BLaER1 treated with 17β-estradiol and CSF1 and Interleukin-3, amounts not matched to agents 10 nM and 100 nM (cell line): ENCODE measurements around the gene PNPLA7.

Source experiments
- H3K27ac ChIP-seq, 11 experiments: shearing (Covaris generic); formaldehyde crosslinking; 2 replicates each; pipeline ENCODE4 v1.8.1; 2022
- H3K27me3 ChIP-seq, 11 experiments: shearing (Covaris generic); formaldehyde crosslinking; 2 replicates each; pipeline ENCODE4 v1.8.1; 2022
- H3K36me3 ChIP-seq, 11 experiments: shearing (Covaris generic); formaldehyde crosslinking; 2 replicates each; pipeline ENCODE4 v1.8.1; 2022
- H3K4me1 ChIP-seq, 10 experiments: shearing (Covaris generic); formaldehyde crosslinking; 2 replicates each; pipeline ENCODE4 v1.8.1; 2022
- H3K4me2 ChIP-seq, 11 experiments: shearing (Covaris generic); formaldehyde crosslinking; 2 replicates each; pipeline ENCODE4 v1.8.1; 2022
- H3K4me3 ChIP-seq, 10 experiments: shearing (Covaris generic); formaldehyde crosslinking; 2 replicates each; pipeline ENCODE4 v1.8.1; 2022
- H3K9ac ChIP-seq, 11 experiments: shearing (Covaris generic); formaldehyde crosslinking; 2 replicates each; pipeline ENCODE4 v1.8.1; 2022
- H3K9me3 ChIP-seq, 11 experiments: shearing (Covaris generic); formaldehyde crosslinking; replicated peaks in 1 of 11; 2 replicates each; pipeline ENCODE4 v1.8.1; 2022
- H4K20me1 ChIP-seq, 11 experiments: shearing (Covaris generic); formaldehyde crosslinking; 2 replicates each; pipeline ENCODE4 v1.8.1; 2022
- Cebpa-rat ChIP-seq, 11 experiments: shearing (Covaris generic); IDR thresholded peaks; 2 replicates each; pipeline ENCODE4 v1.8.1; 2022

PNPLA7 gene

DNA sequence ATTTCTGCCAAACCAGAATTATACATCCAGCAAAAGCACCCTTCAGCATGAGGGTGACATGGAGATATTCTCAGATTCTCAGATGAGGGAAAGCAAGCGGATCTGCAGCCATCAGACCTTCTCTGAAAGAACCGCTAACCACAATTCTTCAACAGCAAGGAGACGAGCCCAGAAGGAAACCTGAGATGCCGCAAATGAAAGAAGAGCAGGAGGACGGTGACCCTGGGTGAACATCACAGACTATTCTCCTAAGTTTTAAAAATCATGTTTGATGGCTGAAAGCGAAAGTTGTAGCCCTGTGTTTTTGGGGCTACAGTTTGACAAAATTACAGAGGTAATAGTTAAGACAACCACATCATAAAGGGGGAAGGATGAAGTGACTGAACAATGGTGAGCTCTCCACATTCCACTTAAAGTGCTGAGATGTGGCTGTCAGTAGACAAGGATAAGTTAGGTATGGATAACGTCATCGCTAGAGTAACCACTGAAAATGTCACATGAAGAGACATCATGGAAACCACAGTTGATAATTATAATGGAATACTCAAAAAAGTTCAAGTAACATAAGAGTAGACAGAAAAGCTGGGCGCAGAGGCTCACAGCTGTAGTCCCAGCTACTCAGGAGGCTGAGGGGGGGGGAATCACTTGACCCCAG lies 59.5 kb downstream of the PNPLA7 start:
- Histone ChIP-seq H3K4me3 (no peak overlapping the region), H3K36me3 (no peaks in the 10 kb centered on the region; a peak in 1 of 22 replicates), H3K9me3 (peaks cover 0 to 17% (median 5%) of the 10 kb centered on the region in 11 experiments; a peak in 9 of 22 replicates), H4K20me1 (0 out of 22 replicates have a peak, but pooled peaks cover 0 to 5% (median 0%) of the 10 kb centered on the region in 11 experiments), H3K27me3 (no peaks in the 10 kb centered on the region), H3K9ac (no peak overlapping the region; a peak in 1 of 22 replicates), H3K27ac (no peak overlapping the region), H3K4me2 (peak overlapping the region in 7 of 11 experiments; percentile 3 to 53 (median 6); a peak in 9 of 22 replicates), H3K4me1 (peaks cover 19 to 51% (median 41%) of the 10 kb centered on the region in 10 experiments)
- no peak for TF ChIP-seq Cebpa-rat (IDR thresholded peaks at IDR 0.05)

DNA sequence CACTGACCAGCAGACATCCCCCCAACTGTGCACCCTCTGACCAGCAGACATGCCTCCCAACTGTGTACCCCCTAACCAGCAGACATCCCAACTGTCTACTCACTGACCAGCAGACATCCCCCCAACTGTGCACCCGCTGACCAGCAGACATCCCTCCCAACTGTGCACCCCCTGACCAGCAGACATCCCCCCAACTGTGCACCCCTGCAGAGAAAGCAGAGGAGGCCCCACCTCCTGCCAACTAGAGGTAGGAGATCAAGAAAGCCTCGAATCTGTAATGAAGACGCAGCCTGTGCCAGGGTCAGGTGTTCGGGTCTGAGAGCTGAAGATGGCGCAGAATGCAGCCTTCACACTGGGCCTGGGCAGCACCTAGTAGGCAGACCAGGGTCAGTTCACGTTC lies 61.3 kb downstream of the PNPLA7 start:
- no peak for TF ChIP-seq Cebpa-rat (IDR thresholded peaks at IDR 0.05)
- Histone ChIP-seq H3K4me2 (0 out of 22 replicates have a peak overlapping the region, but pooled peaks of 1 of the 11 experiments have one; percentile 53), H3K9ac (no peak overlapping the region)

DNA sequence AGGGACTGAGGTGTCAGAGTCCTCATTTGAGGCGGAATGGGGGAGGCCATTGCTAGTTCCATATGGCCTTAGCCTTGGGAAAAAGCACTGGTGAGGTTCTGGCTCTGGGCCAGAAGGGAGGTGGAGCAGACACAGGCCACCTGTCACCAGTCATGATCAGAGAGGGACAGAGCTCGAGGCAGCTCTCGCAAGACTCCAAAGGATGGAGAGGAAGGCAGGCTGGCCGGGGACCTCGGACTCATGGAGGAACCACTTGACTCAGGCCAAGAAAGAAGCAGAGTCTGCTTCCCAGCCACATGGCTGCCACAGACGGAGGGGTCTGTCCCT lies 61.9 kb downstream of the PNPLA7 start:
- H3K9me3 ChIP-seq: peaks cover 0 to 4% (median under 1%) of the 10 kb centered on the region in 11 experiments; a peak in 9 of 22 replicates
- no peak overlapping the region for H3K9ac ChIP-seq
- no peaks in the 10 kb centered on the region; a peak in 1 of 22 replicates for H3K36me3 ChIP-seq
- TF ChIP-seq Cebpa-rat (IDR thresholded peaks at IDR 0.05): no peak
- no peak overlapping the region for H3K4me3 ChIP-seq
- H3K4me2 ChIP-seq: peak overlapping the region in 7 of 11 experiments; percentile 21 to 54 (median 43); a peak in 11 of 22 replicates
- H3K27me3 ChIP-seq: no peaks in the 10 kb centered on the region
- peaks cover 4 to 59% (median 34%) of the 10 kb centered on the region in 10 experiments for H3K4me1 ChIP-seq
- no peak overlapping the region for H3K27ac ChIP-seq
- 0 out of 22 replicates have a peak, but pooled peaks cover 0 to 5% (median 0%) of the 10 kb centered on the region in 11 experiments for H4K20me1 ChIP-seq

More for the DNA sequence above, 61.3 kb downstream of the PNPLA7 start:
- Histone ChIP-seq H3K36me3 (no peaks in the 10 kb centered on the region; a peak in 1 of 22 replicates), H3K9me3 (peaks cover 0 to 10% (median 5%) of the 10 kb centered on the region in 11 experiments; a peak in 9 of 22 replicates), H4K20me1 (0 out of 22 replicates have a peak, but pooled peaks cover 0 to 5% (median 0%) of the 10 kb centered on the region in 11 experiments), H3K4me3 (no peak overlapping the region), H3K4me1 (peaks cover 9 to 59% (median 37%) of the 10 kb centered on the region in 10 experiments), H3K27me3 (no peaks in the 10 kb centered on the region), H3K27ac (no peak overlapping the region)

DNA sequence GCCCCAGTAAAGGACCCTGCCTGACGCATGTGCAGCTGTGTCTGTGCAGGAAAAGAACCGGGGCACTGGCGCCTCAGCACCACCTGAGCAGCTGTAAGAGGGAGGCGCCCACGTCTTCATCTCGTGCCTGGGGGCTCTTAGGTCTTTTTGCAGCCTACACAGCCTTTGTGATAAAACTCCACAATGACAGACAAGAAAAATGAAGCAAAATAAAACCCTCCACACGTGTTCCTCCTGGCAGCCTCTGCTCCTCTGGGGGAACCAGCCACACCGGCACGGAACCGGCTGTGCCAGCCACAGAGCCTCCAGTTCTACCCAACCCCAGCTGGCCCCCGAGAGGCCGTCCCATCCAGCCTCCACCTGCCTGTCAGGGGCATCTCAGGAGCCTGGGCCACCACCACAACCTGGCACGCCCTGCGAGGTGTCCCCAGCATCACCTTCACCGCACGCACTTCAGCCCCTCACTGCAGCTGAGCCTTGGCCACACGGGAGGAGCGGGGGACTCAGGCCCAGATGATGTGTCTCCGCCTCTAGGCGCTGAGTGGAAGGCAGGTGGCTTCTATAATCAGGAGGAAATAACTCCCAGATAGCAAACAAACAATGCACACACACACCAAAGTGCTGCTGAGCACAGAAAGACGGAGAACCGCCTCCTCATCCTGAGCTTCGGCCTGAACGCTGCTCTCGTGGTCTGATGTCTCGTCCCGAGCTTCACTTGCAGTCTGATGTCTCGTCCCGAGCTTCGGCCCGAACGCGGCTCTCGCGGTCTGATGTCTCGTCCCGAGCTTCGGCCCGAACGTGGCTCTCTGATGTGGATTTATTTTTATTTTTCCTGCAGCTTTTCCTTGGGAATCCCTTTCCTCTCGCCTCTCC lies 62.5 kb downstream of the PNPLA7 start:
- peaks cover 8 to 60% (median 38%) of the 10 kb centered on the region in 10 experiments for H3K4me1 ChIP-seq

DNA sequence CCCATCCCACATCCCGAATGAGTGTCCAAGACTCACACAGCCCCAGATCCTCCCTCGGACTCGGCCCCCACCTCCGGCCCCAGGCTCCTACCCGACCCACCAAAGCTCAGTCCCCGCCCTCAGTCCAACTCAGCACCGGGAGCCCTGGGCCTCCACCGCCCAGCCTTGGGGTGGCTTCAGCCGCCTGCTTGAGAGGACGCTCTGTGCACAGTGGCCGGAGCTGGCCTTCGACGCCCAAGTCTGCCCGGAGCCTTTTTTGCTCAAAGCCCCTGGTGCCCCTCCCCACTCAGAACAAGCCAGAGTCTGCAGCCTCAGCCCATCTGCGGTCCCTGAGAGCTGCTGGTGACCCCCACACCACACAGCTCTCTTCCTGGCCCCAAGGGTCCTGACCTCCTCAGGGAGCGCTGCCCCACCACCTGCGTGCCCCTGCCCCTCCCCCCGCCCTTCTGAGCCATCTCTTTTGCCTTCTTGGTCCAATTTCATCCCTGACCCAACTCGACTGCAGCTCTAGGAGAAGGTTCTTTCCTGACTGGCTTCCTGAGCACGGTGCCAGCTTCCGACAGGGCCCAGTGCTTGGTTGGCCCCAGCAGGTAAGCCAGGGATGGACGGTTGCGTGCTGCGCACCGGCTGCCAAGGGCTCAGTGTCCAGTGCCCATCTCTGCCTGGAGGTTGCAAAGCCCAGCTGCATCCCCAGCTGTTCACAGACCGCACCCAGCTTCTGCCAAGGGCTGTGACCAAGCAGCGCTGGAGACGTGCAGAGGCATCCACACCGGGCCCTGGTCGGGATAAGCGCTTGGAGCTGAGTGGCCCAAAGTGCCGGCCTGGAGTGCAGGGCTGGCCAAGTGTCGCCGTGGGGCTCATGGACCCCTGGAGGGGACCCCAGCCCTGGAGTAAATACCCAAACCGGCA lies 63.4 kb downstream of the PNPLA7 start:
- no peak overlapping the region for H3K4me3 ChIP-seq
- no peak for TF ChIP-seq Cebpa-rat (IDR thresholded peaks at IDR 0.05)
- H3K9ac ChIP-seq: peak overlapping the region in 1 of 11 experiments; percentile 44; a peak in 1 of 22 replicates
- H3K4me2 ChIP-seq: peak overlapping the region in 7 of 11 experiments; percentile 12 to 54 (median 43); a peak in 12 of 22 replicates
- peaks cover 17 to 67% (median 46%) of the 10 kb centered on the region in 10 experiments for H3K4me1 ChIP-seq
- no peaks in the 10 kb centered on the region for H3K27me3 ChIP-seq
- H3K36me3 ChIP-seq: no peaks in the 10 kb centered on the region; a peak in 1 of 22 replicates
- H3K9me3 ChIP-seq: no peaks in the 10 kb centered on the region
- 0 out of 22 replicates have a peak, but pooled peaks cover 0 to 5% (median 0%) of the 10 kb centered on the region in 11 experiments for H4K20me1 ChIP-seq
- H3K27ac ChIP-seq: no peak overlapping the region

More for the DNA sequence above, 62.5 kb downstream of the PNPLA7 start:
- H4K20me1 ChIP-seq: 0 out of 22 replicates have a peak, but pooled peaks cover 0 to 5% (median 0%) of the 10 kb centered on the region in 11 experiments
- no peak for TF ChIP-seq Cebpa-rat (IDR thresholded peaks at IDR 0.05)
- H3K4me3 ChIP-seq: no peak overlapping the region
- H3K36me3 ChIP-seq: no peaks in the 10 kb centered on the region; a peak in 1 of 22 replicates
- no peaks in the 10 kb centered on the region for H3K9me3 ChIP-seq
- no peaks in the 10 kb centered on the region for H3K27me3 ChIP-seq
- no peak overlapping the region for H3K27ac ChIP-seq
- H3K4me2 ChIP-seq: peak overlapping the region in 7 of 11 experiments; percentile 21 to 54 (median 43); a peak in 13 of 22 replicates
- peak overlapping the region in 2 of 11 experiments; percentile 4 to 44; a peak in 1 of 22 replicates for H3K9ac ChIP-seq

DNA sequence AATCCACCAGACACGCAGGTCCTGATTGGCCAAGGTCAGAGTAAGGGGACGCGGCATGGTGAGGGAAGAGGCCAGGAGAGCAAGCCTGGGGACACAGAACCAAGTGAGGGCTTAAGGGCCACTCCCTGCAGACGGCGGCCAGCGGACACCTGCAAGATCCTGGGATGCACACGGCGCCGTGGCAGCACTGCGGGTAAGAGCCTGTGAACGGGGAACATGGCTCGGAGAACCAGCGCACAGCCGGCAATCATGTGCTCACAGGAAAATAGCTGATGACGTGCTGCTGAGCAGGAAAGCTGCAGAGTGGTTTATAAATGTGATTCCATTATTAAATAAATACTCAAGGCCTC lies 64.1 kb downstream of the PNPLA7 start:
- no peak overlapping the region; a peak in 1 of 22 replicates for H3K4me2 ChIP-seq
- no peak overlapping the region for H3K9ac ChIP-seq
- H3K27me3 ChIP-seq: no peaks in the 10 kb centered on the region
- peaks cover 23 to 69% (median 50%) of the 10 kb centered on the region in 10 experiments for H3K4me1 ChIP-seq
- H3K27ac ChIP-seq: no peak overlapping the region
- no peak for TF ChIP-seq Cebpa-rat (IDR thresholded peaks at IDR 0.05)
- no peaks in the 10 kb centered on the region; a peak in 1 of 22 replicates for H3K36me3 ChIP-seq
- H3K9me3 ChIP-seq: no peaks in the 10 kb centered on the region
- H3K4me3 ChIP-seq: no peak overlapping the region
- H4K20me1 ChIP-seq: no peaks in the 10 kb centered on the region

DNA sequence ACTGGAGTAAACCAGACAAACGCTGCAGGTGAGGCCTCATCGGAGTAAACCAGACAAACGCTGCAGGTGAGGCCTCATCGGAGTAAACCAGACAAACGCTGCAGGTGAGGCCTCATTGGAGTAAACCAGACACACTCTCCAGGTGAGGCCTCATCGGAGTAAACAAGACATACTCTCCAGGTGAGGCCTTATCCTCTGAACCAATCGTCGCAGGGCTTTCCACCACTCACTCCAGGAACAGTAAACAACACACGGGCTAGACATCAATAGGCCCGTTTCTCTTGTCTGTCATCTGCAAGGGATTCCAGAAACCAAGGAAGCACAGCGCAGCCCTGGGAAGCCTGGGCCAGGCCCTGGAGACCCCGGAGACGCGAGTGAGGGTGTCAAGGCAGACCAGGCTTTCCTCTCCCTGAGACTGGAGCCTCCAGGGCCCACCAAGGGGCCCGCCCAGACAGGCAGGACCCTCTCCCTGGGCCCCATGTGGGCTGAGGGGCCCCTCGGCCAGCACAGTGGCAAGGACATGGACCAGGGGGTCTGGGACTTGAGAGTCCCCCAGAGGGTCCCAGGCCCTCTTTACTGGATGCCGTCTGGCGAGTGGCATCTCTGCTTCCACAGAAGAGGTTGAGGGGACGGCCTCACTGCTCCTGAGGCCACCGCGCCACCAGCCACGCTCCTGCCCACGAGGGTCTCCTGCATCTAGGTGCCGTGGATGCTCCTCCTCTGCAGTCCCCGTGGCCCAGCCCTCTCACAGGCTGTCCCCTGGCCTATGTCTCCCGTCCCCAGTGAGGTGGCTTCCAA lies 64.7 kb downstream of the PNPLA7 start:
- H3K27ac ChIP-seq: no peak overlapping the region
- no peaks in the 10 kb centered on the region for H3K27me3 ChIP-seq
- H3K9me3 ChIP-seq: no peaks in the 10 kb centered on the region
- no peak overlapping the region; a peak in 1 of 22 replicates for H3K9ac ChIP-seq
- no peaks in the 10 kb centered on the region; a peak in 1 of 22 replicates for H3K36me3 ChIP-seq
- H3K4me1 ChIP-seq: peaks cover 27 to 64% (median 48%) of the 10 kb centered on the region in 10 experiments
- no peak for TF ChIP-seq Cebpa-rat (IDR thresholded peaks at IDR 0.05)
- no peak overlapping the region for H3K4me3 ChIP-seq
- no peaks in the 10 kb centered on the region for H4K20me1 ChIP-seq
- no peak overlapping the region for H3K4me2 ChIP-seq
